Uterus (tissue), 4 donors: Measurements from ENCODE around the gene EHMT1. TPM values are rescaled to one million over a fixed set of nuclear protein-coding genes. Genes with fewer than 3 reads are reported as not detected.

ENCODE experiments used
- DNase-seq, 2 donors: peaks; one replicate each; pipeline ENCODE4 v3.0.0-alpha.2; 2019 to 2020
- H3K27ac ChIP-seq, 2 donors: fragments of 200-600 bp; sonication (generic); 1 replicate in 1 of 2; 2 replicates in 1 of 2; pipeline ENCODE4 v1.5.1; 2016 to 2018
- H3K27me3 ChIP-seq, 2 donors: fragments of 200-600 bp; sonication (generic); one replicate each; pipeline ENCODE4 v1.5.1; 2018 to 2019; ENCODE audit warnings: control low read depth in 1 of 2
- H3K36me3 ChIP-seq, 2 donors: fragments of 200-600 bp; sonication (generic); one replicate each; pipeline ENCODE4 v1.5.1; 2019; ENCODE audit warnings: control low read depth in 1 of 2
- H3K4me1 ChIP-seq, 2 donors: fragments of 200-600 bp; sonication (generic); one replicate each; pipeline ENCODE4 v1.5.1; 2018 to 2019; ENCODE audit warnings: control low read depth in 1 of 2
- H3K4me3 ChIP-seq, 2 donors: fragments of 200-600 bp; sonication (generic); 1 replicate in 1 of 2; 2 replicates in 1 of 2; pipeline ENCODE4 v1.5.1; 2018 to 2019; ENCODE audit warnings: mild to moderate bottlenecking in 1 of 2
- H3K9me3 ChIP-seq, 2 donors: fragments of 200-600 bp; sonication (generic); one replicate each; pipeline ENCODE4 v1.5.1; 2019; ENCODE audit warnings: control low read depth in 1 of 2
- POLR2A ChIP-seq, 2 donors: fragments of 450-650 bp; IDR thresholded peaks; one replicate each; pipeline ENCODE4 v1.6.1; 2016; ENCODE audit warnings: antibody characterized with exemption in 2 of 2, mild to moderate bottlenecking in 1 of 2, moderate library complexity in 1 of 2
- intact Hi-C: fragments of 100-400 bp; cut with DNase I; formaldehyde crosslinking; loops from one replicate; pipeline ENCODE4 v1.15.1; 2023; ENCODE audit warnings: low total_unique reads
- total RNA-seq, 4 donors: library from RNA; depleted of rRNA in 3 of 4; stranded (reverse); fragments of >200 nt in 3 of 4; gene quantifications; one replicate each; pipeline versions ENCODE4 v1.1.0 to v1.2.4, GENCODE V29; 2014 to 2023
- TF ChIP-seq, protein P1 (sequence below), 4 experiments: fragments of 200-600 bp in 2 of 4; fragments of 450-650 bp in 2 of 4; sonication (generic) in 2 of 4; IDR thresholded peaks; one replicate each; pipeline ENCODE4 v1.5.1; 2016 to 2019; ENCODE audit warnings: antibody characterized with exemption in 4 of 4, mild to moderate bottlenecking in 2 of 4, moderate library complexity in 1 of 4
- donor health status: DM: yes; HTN: yes; CAD: no.

EHMT1 gene
- total RNA-seq, 4 donors from 2014 or later = 32.6 to 109 (median 74.9) TPM

DNA sequence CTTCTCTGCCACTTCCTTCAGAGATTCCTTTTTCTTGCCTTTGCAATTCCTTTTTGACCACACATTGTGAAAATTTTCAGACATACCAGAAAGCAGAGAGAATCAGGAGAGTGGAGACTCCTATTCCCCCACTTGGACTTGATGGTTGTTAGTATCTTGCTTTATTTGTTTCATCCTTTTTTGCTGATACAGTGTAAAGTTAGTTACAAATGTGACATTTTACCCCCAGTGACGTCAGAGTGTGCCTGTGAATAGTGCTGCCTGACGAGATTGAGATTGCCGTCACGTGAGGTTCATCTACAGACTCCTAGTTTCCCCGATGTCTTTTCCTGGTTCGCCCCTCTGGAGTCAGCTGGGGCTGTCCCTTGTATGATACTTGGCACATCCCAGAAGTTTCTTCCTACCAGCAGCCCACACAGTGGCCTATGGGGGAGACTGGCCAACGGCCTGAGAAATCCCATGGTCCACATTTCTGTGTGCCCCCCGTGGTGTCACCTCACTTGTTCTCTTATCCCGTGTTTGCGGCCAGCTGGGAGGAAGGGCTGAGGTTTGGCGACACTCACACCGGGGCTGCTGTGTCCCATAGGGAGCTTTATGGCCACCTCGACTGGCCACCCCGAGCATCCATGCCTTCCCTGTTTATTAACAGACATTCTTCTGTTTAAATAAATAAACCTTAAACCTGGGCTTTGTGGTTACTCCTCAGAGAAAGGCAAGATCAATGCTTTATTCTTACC lies 210.6 kb downstream of the EHMT1 start:
- intact Hi-C loops = no loop called here
- Histone ChIP-seq H3K4me1 (no peaks in the 10 kb centered on the region), H3K36me3 (no peaks in the 10 kb centered on the region), H3K9me3 (peaks cover 0 to 4% of the 10 kb centered on the region in 2 donors), H3K4me3 (no peak overlapping the region), H3K27me3 (no peaks in the 10 kb centered on the region), H3K27ac (no peak overlapping the region)
- TF ChIP-seq, protein P1, sequence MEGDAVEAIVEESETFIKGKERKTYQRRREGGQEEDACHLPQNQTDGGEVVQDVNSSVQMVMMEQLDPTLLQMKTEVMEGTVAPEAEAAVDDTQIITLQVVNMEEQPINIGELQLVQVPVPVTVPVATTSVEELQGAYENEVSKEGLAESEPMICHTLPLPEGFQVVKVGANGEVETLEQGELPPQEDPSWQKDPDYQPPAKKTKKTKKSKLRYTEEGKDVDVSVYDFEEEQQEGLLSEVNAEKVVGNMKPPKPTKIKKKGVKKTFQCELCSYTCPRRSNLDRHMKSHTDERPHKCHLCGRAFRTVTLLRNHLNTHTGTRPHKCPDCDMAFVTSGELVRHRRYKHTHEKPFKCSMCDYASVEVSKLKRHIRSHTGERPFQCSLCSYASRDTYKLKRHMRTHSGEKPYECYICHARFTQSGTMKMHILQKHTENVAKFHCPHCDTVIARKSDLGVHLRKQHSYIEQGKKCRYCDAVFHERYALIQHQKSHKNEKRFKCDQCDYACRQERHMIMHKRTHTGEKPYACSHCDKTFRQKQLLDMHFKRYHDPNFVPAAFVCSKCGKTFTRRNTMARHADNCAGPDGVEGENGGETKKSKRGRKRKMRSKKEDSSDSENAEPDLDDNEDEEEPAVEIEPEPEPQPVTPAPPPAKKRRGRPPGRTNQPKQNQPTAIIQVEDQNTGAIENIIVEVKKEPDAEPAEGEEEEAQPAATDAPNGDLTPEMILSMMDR (IDR thresholded peaks at IDR 0.05) = no peak
- no peak for TF ChIP-seq POLR2A (IDR thresholded peaks at IDR 0.05)
- no peak for DNase-seq

DNA sequence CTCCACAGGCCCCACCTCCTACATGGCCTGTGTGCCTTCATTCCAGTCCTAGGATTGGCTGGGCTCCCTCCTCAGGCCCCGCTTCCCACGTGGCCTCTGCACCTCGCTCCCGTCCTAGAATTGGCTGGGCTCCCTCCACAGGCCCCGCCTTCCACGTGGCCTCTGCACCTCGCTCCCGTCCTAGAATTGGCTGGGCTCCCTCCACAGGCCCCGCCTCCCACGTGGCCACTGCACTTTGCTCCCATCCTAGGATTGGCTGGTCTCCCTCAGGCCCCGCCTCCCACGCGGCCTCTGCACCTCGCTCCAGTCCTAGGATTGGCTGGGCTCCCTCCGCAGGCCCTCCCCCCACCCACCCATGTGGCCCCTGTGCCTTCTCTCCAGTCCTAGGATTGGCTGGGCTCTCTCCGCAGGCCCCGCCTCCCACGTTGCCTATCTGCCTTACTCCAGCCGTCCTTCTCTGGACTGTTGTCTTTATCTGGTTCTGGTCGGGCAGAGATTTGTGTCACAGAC lies 213.4 kb downstream of the EHMT1 start:
- H3K36me3 ChIP-seq = no peaks in the 10 kb centered on the region
- no peaks in the 10 kb centered on the region for H3K4me1 ChIP-seq
- no peak overlapping the region for H3K27ac ChIP-seq
- no peak for DNase-seq
- TF ChIP-seq, protein P1 (IDR thresholded peaks at IDR 0.05) = no peak
- TF ChIP-seq POLR2A (IDR thresholded peaks at IDR 0.05) = no peak
- H3K9me3 ChIP-seq = no peaks in the 10 kb centered on the region
- no peaks in the 10 kb centered on the region for H3K27me3 ChIP-seq
- intact Hi-C loops = no loop called here
- no peak overlapping the region for H3K4me3 ChIP-seq

DNA sequence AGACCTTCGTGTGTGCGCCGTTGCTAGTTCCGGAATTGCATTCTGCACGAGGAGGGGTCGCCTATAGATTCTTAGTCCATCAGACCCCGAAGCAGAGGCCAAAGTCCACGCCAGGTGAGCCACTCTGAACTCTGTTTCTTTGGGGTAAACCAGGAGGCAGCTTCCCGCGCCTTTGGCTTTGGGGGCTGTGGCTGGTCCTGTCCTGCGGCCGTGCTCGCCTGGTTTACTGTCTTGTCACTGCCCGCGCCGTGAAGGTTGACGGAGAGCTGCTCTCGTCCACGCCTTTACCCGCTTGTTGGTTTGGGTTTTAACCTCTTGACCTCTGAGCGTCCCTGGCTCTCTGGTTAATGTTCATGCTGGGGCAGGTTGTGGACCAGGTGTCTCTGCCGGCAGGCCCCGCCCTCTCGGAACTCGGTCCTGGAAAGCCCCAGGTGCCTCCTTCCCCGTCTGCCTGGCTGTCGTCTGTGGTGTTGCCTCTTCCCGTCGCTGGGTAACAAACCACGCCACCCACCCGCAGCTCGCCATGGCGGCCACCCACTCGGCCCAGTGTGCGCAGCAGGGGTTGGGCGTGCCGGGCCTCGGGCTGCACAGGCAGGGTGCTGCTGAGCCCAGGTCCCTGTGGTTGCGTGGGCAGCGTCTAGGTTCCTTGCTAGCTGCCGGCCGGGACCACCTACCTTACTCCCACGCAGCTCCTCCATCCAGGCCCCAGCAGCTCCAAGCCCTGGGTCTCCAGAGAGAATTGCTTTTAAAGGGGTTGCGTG lies 214.2 kb downstream of the EHMT1 start:
- DNase-seq = no peak
- TF ChIP-seq, protein P1 (IDR thresholded peaks at IDR 0.05) = no peak
- TF ChIP-seq POLR2A (IDR thresholded peaks at IDR 0.05) = no peak
- no peak overlapping the region for H3K4me3 ChIP-seq
- no peaks in the 10 kb centered on the region for H3K36me3 ChIP-seq
- H3K27me3 ChIP-seq = no peaks in the 10 kb centered on the region
- intact Hi-C loops = no loop called here
- no peaks in the 10 kb centered on the region for H3K9me3 ChIP-seq
- no peaks in the 10 kb centered on the region for H3K4me1 ChIP-seq
- no peak overlapping the region for H3K27ac ChIP-seq

- intact Hi-C loops = no loop called here
- no peaks in the 10 kb centered on the region for H3K27me3 ChIP-seq
- no peak for DNase-seq
- no peak overlapping the region for H3K4me3 ChIP-seq
- H3K36me3 ChIP-seq = no peaks in the 10 kb centered on the region
- H3K27ac ChIP-seq = no peak overlapping the region
- H3K4me1 ChIP-seq = no peaks in the 10 kb centered on the region
- no peak for TF ChIP-seq POLR2A (IDR thresholded peaks at IDR 0.05)
- TF ChIP-seq, protein P1 (IDR thresholded peaks at IDR 0.05) = no peak
- H3K9me3 ChIP-seq = no peaks in the 10 kb centered on the region
These were observed 215.2 kb downstream of the EHMT1 start for GRCh38 chr9:137833721-137834613.
